HepG2 (cell line): ENCODE measurements around the gene SESN3. TPM values are rescaled to one million over a fixed set of nuclear protein-coding genes. Genes with fewer than 3 reads are reported as not detected.

ENCODE experiments used
- ATAC-seq: fragments of 200-7000 bp; cut with Tn5 transposase; 3 replicates; pipeline ENCODE4 v1.9.1; 2020; ENCODE audit warnings: mild to moderate bottlenecking, moderate library complexity
- BruUV-seq: library from RNA; stranded (reverse); fragments of 400-500 nt; replicated peaks from 2 replicates; lab custom pipeline; 2021; lab: Mats Ljungman, UMichigan
- CTCF ChIA-PET: fragments of 300-600 bp; formaldehyde crosslinking; extraction: SDS; loops from one replicate; lab custom pipeline; 2021; ENCODE audit warnings: low total read pairs, inconsistent platforms, low intra/inter-chr PET ratio; lab: Yijun Ruan, JAX
- POLR2A ChIA-PET: fragments of 350-600 bp; sonication (Branson Sonifier 250); formaldehyde crosslinking; loops from one replicate; lab custom pipeline; 2020; ENCODE audit warnings: antibody characterized with exemption, inconsistent platforms; lab: Yijun Ruan, JAX
- DNase-seq: peaks from one replicate; pipeline ENCODE4 v3.0.0-alpha.2; 2015; ENCODE audit warnings: low spot score
- FAIRE-seq: peaks from 3 replicates; lab custom pipeline; 2011; peaks lifted over from hg19 to GRCh38; lab: Jason Lieb, UNC
- H2AFZ ChIP-seq: one replicate; pipeline ENCODE4 v1.6.1; 2011; ENCODE audit warnings: low read length, inconsistent platforms
- H3K27ac ChIP-seq: fragments of 300-600 bp; 3 replicates; pipeline ENCODE4 v1.8.0; 2011; ENCODE audit warnings: mixed run types, mild to moderate bottlenecking, mixed read lengths, low read length, inconsistent platforms; ENCODE audit not compliant: insufficient read depth; ENCODE audit errors: extremely low read length
- H3K27me3 ChIP-seq, 2 experiments: fragments of 200-600 bp in 1 of 2; 2 replicates in 1 of 2; 3 replicates in 1 of 2; pipeline versions ENCODE4 v1.6.0 to v1.8.0; 2011; ENCODE audit warnings: low read length in 2 of 2, mild to moderate bottlenecking in 2 of 2, moderate library complexity in 2 of 2, inconsistent platforms in 1 of 2; ENCODE audit not compliant: insufficient read depth in 2 of 2, control insufficient read depth in 1 of 2
- H3K36me3 ChIP-seq, 2 experiments: fragments of 200-600 bp in 1 of 2; replicated peaks in 1 of 2; 2 replicates in 1 of 2; 3 replicates in 1 of 2; pipeline versions ENCODE4 v1.5.1 to v1.8.0; 2011; ENCODE audit warnings: low read length in 2 of 2, inconsistent platforms in 1 of 2; ENCODE audit not compliant: insufficient read depth in 2 of 2, control insufficient read depth in 1 of 2
- H3K4me1 ChIP-seq: 2 replicates; pipeline ENCODE4 v1.5.1; 2012; ENCODE audit warnings: low read length, inconsistent platforms; ENCODE audit not compliant: insufficient read depth
- H3K4me2 ChIP-seq: 2 replicates; pipeline ENCODE4 v1.6.0; 2011; ENCODE audit warnings: low read depth, low read length, inconsistent platforms
- H3K4me3 ChIP-seq, 3 experiments: fragments of 200-600 bp in 1 of 3; sonication (generic), shearing (Covaris generic) in 1 of 3; replicated peaks in 1 of 3; 2 replicates each; pipeline ENCODE4 v1.5.1; 2011 to 2016; ENCODE audit warnings: low read length in 3 of 3, inconsistent platforms in 2 of 3, low read depth in 2 of 3, mild to moderate bottlenecking in 2 of 3, control low read depth in 1 of 3, mixed read lengths in 1 of 3; ENCODE audit not compliant: insufficient read depth in 1 of 3
- H3K79me2 ChIP-seq: one replicate; pipeline ENCODE4 v1.6.1; 2011; ENCODE audit warnings: low read length, inconsistent platforms; ENCODE audit not compliant: insufficient read depth
- H3K9ac ChIP-seq: 2 replicates; pipeline ENCODE4 v1.6.0; 2011; ENCODE audit warnings: mild to moderate bottlenecking, low read depth, low read length, inconsistent platforms; ENCODE audit not compliant: insufficient read depth
- H3K9me3 ChIP-seq: 2 replicates; pipeline ENCODE4 v1.5.1; 2012; ENCODE audit warnings: mild to moderate bottlenecking, low read length
- H4K20me1 ChIP-seq: 2 replicates; pipeline ENCODE4 v1.6.0; 2011; ENCODE audit warnings: inconsistent platforms, mild to moderate bottlenecking, low read length, moderate library complexity; ENCODE audit not compliant: insufficient read depth
- BRCA1 ChIP-seq: sonication (generic); formaldehyde crosslinking; IDR thresholded peaks from 2 replicates; pipeline ENCODE4 v1.4.0; 2020; ENCODE audit warnings: missing genetic modification reagents
- EEA1 ChIP-seq: sonication (generic); formaldehyde crosslinking; IDR thresholded peaks from 2 replicates; pipeline ENCODE4 v1.5.1; 2020; ENCODE audit warnings: mild to moderate bottlenecking, missing genetic modification reagents, borderline replicate concordance
- IRX3 ChIP-seq: sonication (generic); formaldehyde crosslinking; IDR thresholded peaks from 2 replicates; pipeline ENCODE4 v1.8.1; 2023; ENCODE audit warnings: mild to moderate bottlenecking, low read depth, missing genetic modification reagents, borderline replicate concordance
- MNT ChIP-seq: fragments of 450-650 bp; IDR thresholded peaks from 2 replicates; pipeline ENCODE4 v1.6.1; 2016
- NONO ChIP-seq, 2 experiments: fragments of 450-650 bp in 1 of 2; sonication (generic) in 1 of 2; formaldehyde crosslinking in 1 of 2; IDR thresholded peaks in 1 of 2; conservative IDR thresholded peaks in 1 of 2; 2 replicates each; pipeline versions ENCODE4 v1.6.1 to v1.8.0; 2017 to 2022; ENCODE audit warnings: mild to moderate bottlenecking in 1 of 2, missing genetic modification reagents in 1 of 2, moderate library complexity in 1 of 2
- NPAS2 ChIP-seq: sonication (generic); formaldehyde crosslinking; IDR thresholded peaks from 2 replicates; pipeline ENCODE4 v1.8.0; 2022; ENCODE audit warnings: mild to moderate bottlenecking, missing genetic modification reagents, borderline replicate concordance
- TAF1 ChIP-seq: sonication (generic); formaldehyde crosslinking; IDR thresholded peaks from 2 replicates; pipeline ENCODE4 v1.4.0; 2020; ENCODE audit warnings: missing genetic modification reagents
- TAF15 ChIP-seq: fragments of 200-400 bp; formaldehyde crosslinking; IDR thresholded peaks from one replicate; pipeline ENCODE4 v1.6.1; 2018; ENCODE audit warnings: mild to moderate bottlenecking, low read depth, low read length; ENCODE audit not compliant: poor library complexity, severe bottlenecking
- TBL1XR1 ChIP-seq: fragments of 150-350 bp; IDR thresholded peaks from 2 replicates; pipeline ENCODE4 v1.6.1; 2014; ENCODE audit warnings: borderline replicate concordance, low read length; ENCODE audit not compliant: partially characterized antibody
- ZBTB44 ChIP-seq: sonication (generic); formaldehyde crosslinking; IDR thresholded peaks from 2 replicates; pipeline ENCODE4 v1.4.0; 2020; ENCODE audit warnings: missing genetic modification reagents
- ZNF18 ChIP-seq: sonication (generic); formaldehyde crosslinking; IDR thresholded peaks from 2 replicates; pipeline ENCODE4 v1.8.0; 2022; ENCODE audit warnings: mild to moderate bottlenecking, missing genetic modification reagents; ENCODE audit not compliant: insufficient replicate concordance
- ZNF780A ChIP-seq: sonication (generic); formaldehyde crosslinking; IDR thresholded peaks from 2 replicates; pipeline ENCODE4 v1.8.0; 2022; ENCODE audit warnings: mild to moderate bottlenecking, missing genetic modification reagents, moderate library complexity
- ZSCAN25 ChIP-seq: sonication (generic); formaldehyde crosslinking; IDR thresholded peaks from 2 replicates; pipeline ENCODE4 v1.8.0; 2022; ENCODE audit warnings: mild to moderate bottlenecking, missing genetic modification reagents
- ZSCAN5A ChIP-seq: sonication (generic); formaldehyde crosslinking; IDR thresholded peaks from 2 replicates; pipeline ENCODE4 v1.8.0; 2022; ENCODE audit warnings: mild to moderate bottlenecking, missing genetic modification reagents, borderline replicate concordance
- WGBS: methylation state at CpG from one replicate; pipeline ENCODE4 v1.1.6; 2017; ENCODE audit warnings: low lambda C conversion rate; 5-methylcytosine and 5-hydroxymethylcytosine counted together
- in situ Hi-C: cut with HindIII; loops from 2 replicates; pipeline ENCODE4 v1.10.0; 2017; ENCODE audit warnings: low pct_unique_long_range_greater_than_20kb; ENCODE audit not compliant: extremely low pct_ligation_motif_present
- intact Hi-C: fragments of 100-400 bp; cut with micrococcal nuclease; formaldehyde crosslinking; loops from one replicate; pipeline ENCODE4 v1.10.0; 2022; ENCODE audit not compliant: unreplicated experiment
- polyA plus RNA-seq, 8 experiments: library from polyadenylated mRNA; depleted of rRNA in 3 of 8; stranded (reverse) in 7 of 8; unstranded in 1 of 8; fragments of >200 nt; fragmentation: Illumina TruSeq in 4 of 8; extraction: Trizol in 4 of 8; gene quantifications; 2 replicates each; pipeline versions ENCODE4 v1.2.1 to v1.2.3, GENCODE V29; 2011 to 2016; ENCODE audit warnings: low read depth in 4 of 8, missing spikeins in 1 of 8, mixed read lengths in 1 of 8; ENCODE audit not compliant: insufficient read depth in 1 of 8
- total RNA-seq, 5 experiments: library from RNA; depleted of rRNA; stranded (reverse); fragments of >200 nt; fragmentation: Illumina TruSeq; extraction: Trizol; gene quantifications; 2 replicates each; pipeline ENCODE4 v1.2.3, GENCODE V29; 2016; ENCODE audit warnings: low read depth in 1 of 5

The SESN3 gene
- total and polyA plus RNA-seq, 2 of the 13 experiments (the other 11 are each of a cell fraction or from before 2014, with no cell fraction given) = 0.53 to 0.86 TPM

GRCh38 chr11:95239871-95240649, 9.1 kb upstream of the SESN3 start:
- no peak overlapping the region for H3K9ac ChIP-seq
- H3K27me3 ChIP-seq = no peaks in the 10 kb centered on the region
- ATAC-seq (no peak), DNase-seq (no peak), FAIRE-seq (no peak)
- no peaks in the 10 kb centered on the region for H3K4me1 ChIP-seq
- no peaks in the 10 kb centered on the region for H3K36me3 ChIP-seq
- no peaks in the 10 kb centered on the region for H4K20me1 ChIP-seq
- no peak overlapping the region for H3K4me2 ChIP-seq
- no peak overlapping the region for H2AFZ ChIP-seq
- WGBS = 21% methylated on average over 5 of the region's 5 CpGs
- no peaks in the 10 kb centered on the region for H3K79me2 ChIP-seq
- H3K27ac ChIP-seq = no peak overlapping the region
- BruUV-seq = no TSS peak
- ChIA-PET CTCF (no interaction called here), POLR2A (no interaction called here)
- H3K4me3 ChIP-seq = no peak overlapping the region
- in situ Hi-C loops (loop anchor here (25.0 kb wide), 1 partner anchor 153 kb away; the partner anchor contains the start of gene ENDOD1), intact Hi-C loops (no loop called here)
- TF ChIP-seq EEA1 (CRISPR knock-in tag) (no peak), TAF1 (CRISPR knock-in tag) (no peak), ZNF18 (no peak), NPAS2 (CRISPR knock-in tag) (no peak), ZBTB44 (CRISPR knock-in tag) (no peak), MNT (no peak), IRX3 (CRISPR knock-in tag) (no peak), ZNF780A (CRISPR knock-in tag) (no peak), ZSCAN25 (CRISPR knock-in tag) (no peak), BRCA1 (no peak), TBL1XR1 (no peak), NONO (IDR thresholded peaks at IDR 0.05) (no peak), NONO (CRISPR knock-in tag; conservative IDR thresholded peaks at IDR 0.05) (no peak), TAF15 (no peak), ZSCAN5A (CRISPR knock-in tag) (no peak)
- H3K9me3 ChIP-seq = no peaks in the 10 kb centered on the region
